Esophagus muscularis mucosa (tissue), 4 donors: ENCODE measurements around the gene FPR3. TPM values are rescaled to one million over a fixed set of nuclear protein-coding genes. Genes with fewer than 3 reads are reported as not detected.

Experiments
- DNase-seq: peaks from one replicate; pipeline ENCODE4 v3.0.0-alpha.2; 2017; ENCODE audit errors: extremely low spot score
- H3K27ac ChIP-seq, 4 donors: fragments of 200-600 bp; sonication (generic); replicated peaks in 1 of 4; 1 replicate in 3 of 4; 2 replicates in 1 of 4; pipeline ENCODE4 v1.5.1; 2016 to 2019; ENCODE audit warnings: mild to moderate bottlenecking in 1 of 4
- H3K27me3 ChIP-seq, 4 donors: fragments of 200-600 bp; sonication (generic); one replicate each; pipeline versions ENCODE4 v1.5.1 to v1.6.0; 2016 to 2019
- H3K36me3 ChIP-seq, 4 donors: fragments of 200-600 bp; sonication (generic); one replicate each; pipeline ENCODE4 v1.5.1; 2016 to 2019
- H3K4me1 ChIP-seq, 4 donors: fragments of 200-600 bp; sonication (generic); one replicate each; pipeline ENCODE4 v1.5.1; 2016 to 2019
- H3K4me3 ChIP-seq, 4 donors: fragments of 200-600 bp; sonication (generic); 1 replicate in 2 of 4; 2 replicates in 2 of 4; pipeline ENCODE4 v1.5.1; 2016 to 2019; ENCODE audit warnings: mild to moderate bottlenecking in 4 of 4, moderate library complexity in 1 of 4
- H3K9me3 ChIP-seq, 4 donors: fragments of 200-600 bp; sonication (generic); 1 replicate in 3 of 4; 2 replicates in 1 of 4; pipeline ENCODE4 v1.5.1; 2016 to 2019
- CTCF ChIP-seq, 3 experiments: fragments of 200-600 bp in 2 of 3; fragments of 450-650 bp in 1 of 3; sonication (generic) in 2 of 3; IDR thresholded peaks; one replicate each; pipeline ENCODE4 v1.5.1; 2017 to 2019; ENCODE audit warnings: antibody characterized with exemption in 3 of 3, mild to moderate bottlenecking in 2 of 3, moderate library complexity in 1 of 3
- EP300 ChIP-seq: sonication (generic); formaldehyde crosslinking; IDR thresholded peaks from one replicate; pipeline ENCODE4 v1.6.1; 2017; ENCODE audit warnings: antibody characterized with exemption
- POLR2A ChIP-seq: fragments of 450-650 bp; IDR thresholded peaks from one replicate; pipeline ENCODE4 v1.6.1; 2017; ENCODE audit warnings: antibody characterized with exemption, moderate library complexity, mild to moderate bottlenecking, low read depth
- POLR2AphosphoS5 ChIP-seq, 2 donors: sonication (generic); formaldehyde crosslinking; IDR thresholded peaks; one replicate each; pipeline ENCODE4 v1.6.1; 2017; ENCODE audit warnings: antibody characterized with exemption in 2 of 2
- WGBS: methylation state at CpG from one replicate; pipeline ENCODE4 v1.1.5; 2018; 5-methylcytosine and 5-hydroxymethylcytosine counted together
- intact Hi-C: fragments of 100-400 bp; cut with DNase I; formaldehyde crosslinking; loops from one replicate; pipeline ENCODE4 v1.15.1; 2023
- total RNA-seq, 4 donors: library from RNA; depleted of rRNA; stranded (reverse); fragments of >200 nt; gene quantifications; one replicate each; pipeline versions ENCODE4 v1.1.0 to v1.2.1, GENCODE V29; 2016

The FPR3 gene
- total RNA-seq, 4 donors from 2014 or later: 4.0 to 9.9 (median 6.8) TPM

GRCh38 chr19:51792932-51793331, 2.0 kb upstream of the FPR3 start:
- no peak for DNase-seq
- Histone ChIP-seq H3K4me3 (no peak overlapping the region), H3K4me1 (no peaks in the 10 kb centered on the region), H3K9me3 (no peaks in the 10 kb centered on the region), H3K27me3 (peaks cover 0 to 20% (median 0%) of the 10 kb centered on the region in 4 donors), H3K27ac (no peak overlapping the region), H3K36me3 (no peaks in the 10 kb centered on the region)
- TF ChIP-seq CTCF (IDR thresholded peaks at IDR 0.05) (no peak), EP300 (no peak), POLR2AphosphoS5 (IDR thresholded peaks at IDR 0.05) (no peak), POLR2A (no peak)
- intact Hi-C loops: no loop called here
- 57% methylated on average over 2 of the region's 2 CpGs for WGBS

- no peaks in the 10 kb centered on the region for H3K9me3 ChIP-seq
- intact Hi-C loops: no loop called here
- DNase-seq: no peak
- no peak overlapping the region for H3K4me3 ChIP-seq
- H3K4me1 ChIP-seq: peaks cover 4 to 6% (median 4%) of the 10 kb centered on the region in 4 donors
- WGBS: 75% methylated on average over 2 of the region's 2 CpGs
- H3K27ac ChIP-seq: no peak overlapping the region
- no peaks in the 10 kb centered on the region for H3K36me3 ChIP-seq
- no peak for TF ChIP-seq EP300
- no peak for TF ChIP-seq POLR2A
- TF ChIP-seq CTCF (IDR thresholded peaks at IDR 0.05): no peak
- no peak for TF ChIP-seq POLR2AphosphoS5 (IDR thresholded peaks at IDR 0.05)
- H3K27me3 ChIP-seq: peaks cover 0 to 20% (median 0%) of the 10 kb centered on the region in 4 donors
These were observed 963 bp upstream of the FPR3 start for GRCh38 chr19:51793994-51794393.

- peaks cover 14 to 18% (median 16%) of the 10 kb centered on the region in 4 donors for H3K4me1 ChIP-seq
- WGBS: 74% methylated on average over 8 of the region's 8 CpGs
- DNase-seq: no peak
- peaks cover 0 to 12% (median 0%) of the 10 kb centered on the region in 4 donors for H3K27me3 ChIP-seq
- H3K36me3 ChIP-seq: no peaks in the 10 kb centered on the region
- peak overlapping the region in 2 of 4 donors; percentile 24 to 31 for H3K27ac ChIP-seq
- H3K4me3 ChIP-seq: peak overlapping the region; percentile 1 to 31 (median 20)
- no peaks in the 10 kb centered on the region for H3K9me3 ChIP-seq
- intact Hi-C loops: no loop called here
- TF ChIP-seq CTCF (IDR thresholded peaks at IDR 0.05): no peak
- peak; percentile 15 to 69 for TF ChIP-seq POLR2AphosphoS5 (IDR thresholded peaks at IDR 0.05)
- TF ChIP-seq POLR2A: no peak
- no peak for TF ChIP-seq EP300
These were observed 1.3 kb downstream of the FPR3 start for GRCh38 chr19:51796195-51796679.

- intact Hi-C loops: no loop called here
- Histone ChIP-seq H3K4me3 (peak overlapping the region in 1 of 4 donors; percentile 7), H3K27me3 (peaks cover 0 to 12% (median 0%) of the 10 kb centered on the region in 4 donors), H3K27ac (peak overlapping the region in 1 of 4 donors; percentile 23), H3K36me3 (no peaks in the 10 kb centered on the region), H3K4me1 (peaks cover 14 to 18% (median 16%) of the 10 kb centered on the region in 4 donors), H3K9me3 (no peaks in the 10 kb centered on the region)
- DNase-seq: no peak
- TF ChIP-seq POLR2A: no peak
- no peak for TF ChIP-seq POLR2AphosphoS5 (IDR thresholded peaks at IDR 0.05)
- TF ChIP-seq CTCF (IDR thresholded peaks at IDR 0.05): no peak
- TF ChIP-seq EP300: no peak
- 59% methylated on average over 5 of the region's 5 CpGs for WGBS
These were observed 2.5 kb downstream of the FPR3 start for GRCh38 chr19:51797480-51797879.

GRCh38 chr19:51798062-51798461, 3.1 kb downstream of the FPR3 start:
- peaks cover 0 to 7% (median 0%) of the 10 kb centered on the region in 4 donors for H3K27me3 ChIP-seq
- H3K36me3 ChIP-seq: no peaks in the 10 kb centered on the region
- no peaks in the 10 kb centered on the region for H3K9me3 ChIP-seq
- TF ChIP-seq CTCF (IDR thresholded peaks at IDR 0.05): no peak
- TF ChIP-seq POLR2AphosphoS5 (IDR thresholded peaks at IDR 0.05): no peak
- TF ChIP-seq EP300: no peak
- no peak for TF ChIP-seq POLR2A
- WGBS: 75% methylated on average over 3 of the region's 3 CpGs
- intact Hi-C loops: no loop called here
- peak overlapping the region in 2 of 4 donors; percentile 49 to 61 for H3K27ac ChIP-seq
- no peak overlapping the region for H3K4me3 ChIP-seq
- no peak for DNase-seq
- H3K4me1 ChIP-seq: peaks cover 14 to 18% (median 16%) of the 10 kb centered on the region in 4 donors
